ENCODE data around the gene PEAR1.

PEAR1 gene

GRCh38 chr1:156947127-156947526 is 53.6 kb downstream of the PEAR1 start:
- no peak overlapping the region for H3K4me3 ChIP-seq (ENCODE audit: low read depth, low read length)
- TF ChIP-seq CTCF (IDR thresholded peaks at IDR 0.05; ENCODE audit: borderline replicate concordance, insufficient read depth, low read depth, low read length): no peak

GRCh38 chr1:156947818-156948525 is 54.5 kb downstream of the PEAR1 start:
- TF ChIP-seq CTCF (IDR thresholded peaks at IDR 0.05; ENCODE audit: borderline replicate concordance, insufficient read depth, low read depth, low read length): no peak
- no peak overlapping the region for H3K4me3 ChIP-seq (ENCODE audit: low read depth, low read length)

- TF ChIP-seq CTCF (IDR thresholded peaks at IDR 0.05; ENCODE audit: borderline replicate concordance, insufficient read depth, low read depth, low read length): peak; percentile 40; the same call in 1 of the 2 replicates
- H3K4me3 ChIP-seq (ENCODE audit: low read depth, low read length): no peak overlapping the region
Observed at GRCh38 chr1:156948708-156949107, 55.2 kb downstream of the PEAR1 start.

GRCh38 chr1:156949127-156949526 is 55.6 kb downstream of the PEAR1 start:
- no peak for TF ChIP-seq CTCF (IDR thresholded peaks at IDR 0.05; ENCODE audit: borderline replicate concordance, insufficient read depth, low read depth, low read length)
- no peak overlapping the region for H3K4me3 ChIP-seq (ENCODE audit: low read depth, low read length)

GRCh38 chr1:156951371-156951770 is 57.9 kb downstream of the PEAR1 start:
- no peak overlapping the region for H3K4me3 ChIP-seq (ENCODE audit: low read depth, low read length)
- TF ChIP-seq CTCF (IDR thresholded peaks at IDR 0.05; ENCODE audit: borderline replicate concordance, insufficient read depth, low read depth, low read length): no peak

- no peak for TF ChIP-seq CTCF (IDR thresholded peaks at IDR 0.05; ENCODE audit: borderline replicate concordance, insufficient read depth, low read depth, low read length)
Observed at GRCh38 chr1:156953571-156953970, 60.1 kb downstream of the PEAR1 start.

GRCh38 chr1:156956333-156956732 is 62.8 kb downstream of the PEAR1 start:
- H3K4me3 ChIP-seq (ENCODE audit: low read depth, low read length): no peak overlapping the region
- no peak for TF ChIP-seq CTCF (IDR thresholded peaks at IDR 0.05; ENCODE audit: borderline replicate concordance, insufficient read depth, low read depth, low read length)

More at GRCh38 chr1:156953571-156953970, 60.1 kb downstream of the PEAR1 start:
- no peak overlapping the region for H3K4me3 ChIP-seq (ENCODE audit: low read depth, low read length)

All from GM12875 (cell line).